Sigmoid colon (tissue), 7 donors: ENCODE results near the gene LHFPL6. TPM values are rescaled to one million over a fixed set of nuclear protein-coding genes. Genes with fewer than 3 reads are reported as not detected.

Source experiments
- DNase-seq: peaks from one replicate; pipeline ENCODE4 v3.0.0-alpha.2; 2019
- H3K27ac ChIP-seq, 4 donors: fragments of 200-600 bp; sonication (generic); one replicate each; pipeline ENCODE4 v1.5.1; 2016 to 2019; ENCODE audit warnings: mild to moderate bottlenecking in 1 of 4
- H3K27me3 ChIP-seq, 3 donors: fragments of 200-600 bp; sonication (generic); one replicate each; pipeline ENCODE4 v1.5.1; 2019; ENCODE audit warnings: mild to moderate bottlenecking in 1 of 3
- H3K36me3 ChIP-seq, 4 donors: fragments of 200-600 bp; sonication (generic); one replicate each; pipeline ENCODE4 v1.5.1; 2016 to 2019
- H3K4me1 ChIP-seq, 4 donors: fragments of 200-600 bp; sonication (generic); one replicate each; pipeline ENCODE4 v1.5.1; 2017 to 2019
- H3K4me3 ChIP-seq, 4 donors: fragments of 200-600 bp; sonication (generic); one replicate each; pipeline ENCODE4 v1.5.1; 2017 to 2019; ENCODE audit warnings: mild to moderate bottlenecking in 2 of 4, moderate library complexity in 1 of 4
- H3K9me3 ChIP-seq, 4 donors: fragments of 200-600 bp in 3 of 4; sonication (generic) in 3 of 4; one replicate each; pipeline versions ENCODE4 v1.5.1 to v1.6.1; 2013 to 2019
- CTCF ChIP-seq, 4 experiments: fragments of 450-650 bp in 3 of 4; fragments of 200-600 bp in 1 of 4; IDR thresholded peaks; one replicate each; pipeline ENCODE4 v1.5.1; 2016 to 2019; ENCODE audit warnings: antibody characterized with exemption in 4 of 4, mild to moderate bottlenecking in 3 of 4, moderate library complexity in 2 of 4
- EP300 ChIP-seq, 4 donors: sonication (generic); formaldehyde crosslinking; IDR thresholded peaks; one replicate each; pipeline ENCODE4 v1.6.1; 2017; ENCODE audit warnings: antibody characterized with exemption in 4 of 4
- POLR2A ChIP-seq, 2 donors: fragments of 450-650 bp; IDR thresholded peaks; one replicate each; pipeline ENCODE4 v1.6.1; 2016; ENCODE audit warnings: antibody characterized with exemption in 2 of 2, mild to moderate bottlenecking in 2 of 2, moderate library complexity in 2 of 2
- POLR2AphosphoS5 ChIP-seq, 4 donors: sonication (generic); formaldehyde crosslinking; IDR thresholded peaks; one replicate each; pipeline ENCODE4 v1.6.1; 2017; ENCODE audit warnings: antibody characterized with exemption in 4 of 4
- WGBS, 2 donors: extraction: QIAGEN DNeasy Blood & Tissue Kit; methylation state at CpG; one replicate each; pipeline ENCODE4 v1.1.7; 2013; 5-methylcytosine and 5-hydroxymethylcytosine counted together
- intact Hi-C: fragments of 100-400 bp; cut with DNase I; formaldehyde crosslinking; loops from one replicate; pipeline ENCODE4 v1.15.1; 2023
- polyA plus RNA-seq, 3 donors: library from polyadenylated mRNA; stranded (reverse); fragments of 200-250 nt; gene quantifications; one replicate each; pipeline ENCODE4 v1.2.3, GENCODE V29; 2013
- total RNA-seq, 4 donors: library from RNA; depleted of rRNA; stranded (reverse); fragments of >200 nt; gene quantifications; one replicate each; pipeline ENCODE4 v1.1.0, GENCODE V29; 2016
- donor health status: healthy with polysubstance abuse.
- donor health status: Bipolar disorder and iron deficiency.
- donor health status: healthy.

The LHFPL6 gene
- total and polyA plus RNA-seq, 7 donors: 2.5 to 69.2 (median 41.7) TPM

DNA sequence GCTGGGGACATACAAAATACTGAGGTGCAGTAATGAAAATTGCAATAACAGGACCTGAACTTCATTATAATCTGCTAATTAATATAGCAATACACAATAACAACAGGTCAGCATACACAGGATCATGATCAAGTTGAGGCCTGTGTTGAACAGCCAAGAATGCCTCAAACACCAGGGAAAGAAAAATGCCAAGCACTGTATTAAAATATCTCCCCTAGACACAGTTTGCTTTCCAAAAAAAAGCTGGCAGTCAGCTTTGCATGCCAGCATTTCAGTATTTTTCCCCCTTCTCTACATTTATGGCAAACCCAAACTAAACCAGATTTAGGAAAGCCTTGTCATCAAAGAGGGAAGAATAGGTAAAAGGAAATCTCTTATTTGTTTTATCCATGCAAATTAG is 226.9 kb downstream of the LHFPL6 start:
- intact Hi-C loops: no loop called here
- no peak for DNase-seq
- Histone ChIP-seq H3K4me1 (peaks cover 0 to 24% (median 13%) of the 10 kb centered on the region in 4 donors), H3K9me3 (no peaks in the 10 kb centered on the region), H3K4me3 (no peak overlapping the region), H3K27ac (no peak overlapping the region), H3K27me3 (no peaks in the 10 kb centered on the region), H3K36me3 (no peaks in the 10 kb centered on the region)
- TF ChIP-seq POLR2A (IDR thresholded peaks at IDR 0.05): no peak
- no peak for TF ChIP-seq POLR2AphosphoS5 (IDR thresholded peaks at IDR 0.05)
- TF ChIP-seq CTCF (IDR thresholded peaks at IDR 0.05): no peak
- TF ChIP-seq EP300 (IDR thresholded peaks at IDR 0.05): no peak

- Histone ChIP-seq H3K27me3 (no peaks in the 10 kb centered on the region), H3K9me3 (no peaks in the 10 kb centered on the region), H3K4me1 (peaks cover 0 to 28% (median 14%) of the 10 kb centered on the region in 4 donors), H3K36me3 (no peaks in the 10 kb centered on the region), H3K4me3 (no peak overlapping the region), H3K27ac (no peak overlapping the region)
- 83 to 90% methylated on average over 3 of the region's 3 CpGs for whole genome bisulfite sequencing, 2 donors
- DNase-seq: no peak
- no peak for TF ChIP-seq POLR2A (IDR thresholded peaks at IDR 0.05)
- no peak for TF ChIP-seq CTCF (IDR thresholded peaks at IDR 0.05)
- no peak for TF ChIP-seq EP300 (IDR thresholded peaks at IDR 0.05)
- no peak for TF ChIP-seq POLR2AphosphoS5 (IDR thresholded peaks at IDR 0.05)
- intact Hi-C loops: no loop called here
Measured at GRCh38 chr13:39375601-39376000, 227.4 kb downstream of the LHFPL6 start.

- peaks cover 0 to 36% (median 15%) of the 10 kb centered on the region in 4 donors for H3K4me1 ChIP-seq
- no peaks in the 10 kb centered on the region for H3K27me3 ChIP-seq
- H3K9me3 ChIP-seq: no peaks in the 10 kb centered on the region
- WGBS, 2 donors: 89 to 92% methylated on average over 3 of the region's 3 CpGs
- H3K27ac ChIP-seq: no peak overlapping the region
- no peaks in the 10 kb centered on the region for H3K36me3 ChIP-seq
- no peak for DNase-seq
- TF ChIP-seq POLR2A (IDR thresholded peaks at IDR 0.05) (no peak), CTCF (IDR thresholded peaks at IDR 0.05) (no peak), EP300 (IDR thresholded peaks at IDR 0.05) (no peak), POLR2AphosphoS5 (IDR thresholded peaks at IDR 0.05) (no peak)
- intact Hi-C loops: no loop called here
- no peak overlapping the region for H3K4me3 ChIP-seq
Measured at GRCh38 chr13:39374741-39375189, 228.2 kb downstream of the LHFPL6 start.

- no peaks in the 10 kb centered on the region for H3K36me3 ChIP-seq
Measured at GRCh38 chr13:39373145-39373544, 229.8 kb downstream of the LHFPL6 start.

More at GRCh38 chr13:39373145-39373544, 229.8 kb downstream of the LHFPL6 start:
- TF ChIP-seq POLR2AphosphoS5 (IDR thresholded peaks at IDR 0.05): no peak
- no peak for TF ChIP-seq CTCF (IDR thresholded peaks at IDR 0.05)
- TF ChIP-seq EP300 (IDR thresholded peaks at IDR 0.05): no peak
- Histone ChIP-seq H3K4me1 (peaks cover 0 to 36% (median 15%) of the 10 kb centered on the region in 4 donors), H3K4me3 (no peak overlapping the region), H3K9me3 (no peaks in the 10 kb centered on the region), H3K27ac (no peak overlapping the region), H3K27me3 (no peaks in the 10 kb centered on the region)
- DNase-seq: no peak
- intact Hi-C loops: no loop called here
- WGBS, 2 donors: 77 to 92% methylated on average over 3 of the region's 3 CpGs
